SJSA1 (cell line): ENCODE data around the gene VSIG1. TPM values are rescaled to one million over a fixed set of nuclear protein-coding genes. Genes with fewer than 3 reads are reported as not detected.

Source experiments
- total RNA-seq: library from RNA; depleted of rRNA; stranded (reverse); fragments of >200 nt; shearing (Covaris generic); gene quantifications from 2 replicates; pipeline ENCODE4 v1.2.3, GENCODE V29; 2014; rRNA removed

VSIG1 gene
- total RNA-seq, 1 experiment from 2014 or later = 0.37 TPM

Other genes starting within 250 kb of the VSIG1 start
- 5.6 and 11.6 TPM in 2 replicates for gene MID2, start 219.2 kb upstream of the VSIG1 start, total RNA-seq
- not detected in 2 replicates for gene TEX13B, start 62.7 kb upstream of the VSIG1 start, total RNA-seq
- 110 and 143 TPM in 2 replicates for gene PSMD10, start 46.5 kb downstream of the VSIG1 start, total RNA-seq
- 16.6 and 17.0 TPM in 2 replicates for gene ATG4A, start 46.7 kb downstream of the VSIG1 start, total RNA-seq